ENCODE data around the gene FOXK2.

Gene FOXK2

DNA sequence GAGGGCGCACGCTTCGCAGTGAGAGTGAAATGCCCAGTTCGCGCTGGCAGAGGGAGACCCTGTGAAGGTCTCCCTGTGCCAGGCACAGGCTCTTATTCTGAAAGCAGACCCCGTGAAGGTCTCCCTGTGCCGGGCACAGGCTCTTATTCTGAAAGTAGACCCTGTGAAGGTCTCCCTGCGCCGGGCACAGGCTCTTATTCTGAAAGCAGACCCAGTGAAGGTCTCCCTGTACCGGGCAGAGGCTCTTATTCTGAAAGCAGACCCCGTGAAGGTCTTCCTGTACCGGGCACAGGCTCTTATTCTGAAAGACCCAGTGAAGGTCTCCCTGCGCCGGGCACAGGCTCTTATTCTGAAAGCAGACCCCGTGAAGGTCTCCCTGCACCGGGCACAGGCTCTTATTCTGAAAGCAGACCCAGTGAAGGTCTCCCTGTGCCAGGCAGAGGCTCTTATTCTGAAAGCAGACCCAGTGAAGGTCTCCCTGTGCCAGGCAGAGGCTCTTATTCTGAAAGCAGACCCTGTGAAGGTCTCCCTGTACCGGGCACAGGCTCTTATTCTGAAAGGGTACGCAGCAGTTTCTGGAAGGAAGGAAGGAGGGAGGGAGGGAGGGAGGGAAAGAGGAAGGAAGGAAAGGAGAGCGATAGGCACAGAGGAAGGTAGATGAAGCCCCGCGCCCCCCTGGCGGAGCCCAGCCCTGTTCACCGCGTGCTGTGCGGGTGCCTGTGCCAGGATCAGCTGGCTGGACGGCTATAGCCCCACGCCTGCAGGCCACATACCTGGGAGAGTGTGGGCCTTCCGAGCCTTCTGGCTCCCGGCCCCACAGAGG, 73.4 kb downstream of the FOXK2 start:
- TF ChIP-seq POLR2A (IDR thresholded peaks at IDR 0.05; ENCODE audit: extremely low read depth, insufficient read length) (no peak), MYC (IDR thresholded peaks at IDR 0.05; ENCODE audit: low read depth, low read length) (no peak)
- TF ChIP-seq, protein P1, sequence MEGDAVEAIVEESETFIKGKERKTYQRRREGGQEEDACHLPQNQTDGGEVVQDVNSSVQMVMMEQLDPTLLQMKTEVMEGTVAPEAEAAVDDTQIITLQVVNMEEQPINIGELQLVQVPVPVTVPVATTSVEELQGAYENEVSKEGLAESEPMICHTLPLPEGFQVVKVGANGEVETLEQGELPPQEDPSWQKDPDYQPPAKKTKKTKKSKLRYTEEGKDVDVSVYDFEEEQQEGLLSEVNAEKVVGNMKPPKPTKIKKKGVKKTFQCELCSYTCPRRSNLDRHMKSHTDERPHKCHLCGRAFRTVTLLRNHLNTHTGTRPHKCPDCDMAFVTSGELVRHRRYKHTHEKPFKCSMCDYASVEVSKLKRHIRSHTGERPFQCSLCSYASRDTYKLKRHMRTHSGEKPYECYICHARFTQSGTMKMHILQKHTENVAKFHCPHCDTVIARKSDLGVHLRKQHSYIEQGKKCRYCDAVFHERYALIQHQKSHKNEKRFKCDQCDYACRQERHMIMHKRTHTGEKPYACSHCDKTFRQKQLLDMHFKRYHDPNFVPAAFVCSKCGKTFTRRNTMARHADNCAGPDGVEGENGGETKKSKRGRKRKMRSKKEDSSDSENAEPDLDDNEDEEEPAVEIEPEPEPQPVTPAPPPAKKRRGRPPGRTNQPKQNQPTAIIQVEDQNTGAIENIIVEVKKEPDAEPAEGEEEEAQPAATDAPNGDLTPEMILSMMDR (IDR thresholded peaks at IDR 0.05; ENCODE audit: low read depth, low read length): no peak
- DNase-seq (ENCODE audit: low read depth): peak; percentile 86
- H3K4me3 ChIP-seq (ENCODE audit: low read depth, low read length): peak overlapping the region; percentile 49

DNA sequence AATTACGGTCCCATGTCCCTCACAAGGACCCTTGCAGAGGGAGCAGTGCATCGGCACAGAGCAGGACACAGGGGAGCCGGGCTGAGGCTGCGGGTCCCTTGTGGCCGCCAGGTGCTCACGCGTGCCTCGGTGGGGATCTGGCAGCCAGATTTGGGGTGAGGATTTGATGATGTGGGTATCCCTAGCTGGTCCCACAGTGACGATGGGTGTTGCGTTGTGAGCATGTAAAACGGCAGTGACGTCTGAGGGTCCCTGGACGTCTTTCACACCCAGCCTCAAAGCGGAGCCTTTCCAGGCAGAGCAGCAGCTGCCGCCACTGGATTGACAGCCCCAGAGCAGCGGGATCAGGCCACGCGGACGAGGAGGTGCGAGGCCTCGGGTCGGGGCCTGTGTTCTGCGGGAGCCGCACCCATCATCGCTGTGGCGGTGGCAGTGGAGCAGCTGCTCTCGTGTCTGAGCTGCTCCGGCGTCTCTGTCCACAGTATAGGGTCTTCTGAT, 74.1 kb downstream of the FOXK2 start:
- H3K4me3 ChIP-seq (ENCODE audit: low read depth, low read length): peak overlapping the region; percentile 49
- no peak for DNase-seq (ENCODE audit: low read depth)
- TF ChIP-seq, protein P1 (IDR thresholded peaks at IDR 0.05; ENCODE audit: low read depth, low read length): no peak
- TF ChIP-seq POLR2A (IDR thresholded peaks at IDR 0.05; ENCODE audit: extremely low read depth, insufficient read length) (no peak), MAX (IDR thresholded peaks at IDR 0.05; ENCODE audit: low read depth, low read length) (no peak), MYC (IDR thresholded peaks at IDR 0.05; ENCODE audit: low read depth, low read length) (no peak)

DNA sequence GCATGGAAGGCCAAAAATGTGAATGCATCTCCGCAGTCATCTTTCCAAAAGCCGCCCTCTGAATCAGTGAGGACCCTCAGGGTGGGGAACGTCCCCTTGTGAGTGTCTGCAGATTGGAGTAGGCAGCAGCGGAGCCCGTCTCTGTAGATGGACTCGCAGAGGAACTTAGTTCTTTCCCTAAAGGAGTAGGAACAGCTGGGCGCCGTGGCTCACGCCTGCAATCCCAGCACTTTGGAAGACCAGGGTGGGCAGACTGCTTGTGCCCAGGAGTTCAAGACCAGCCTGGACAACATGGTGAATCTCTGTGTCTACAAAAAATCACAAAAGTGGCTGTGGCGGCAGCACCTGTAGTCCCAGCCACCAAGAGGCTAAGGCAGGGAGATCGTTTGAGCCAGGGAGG, 75.0 kb downstream of the FOXK2 start:
- TF ChIP-seq, protein P1 (IDR thresholded peaks at IDR 0.05; ENCODE audit: low read depth, low read length): no peak
- TF ChIP-seq MYC (IDR thresholded peaks at IDR 0.05; ENCODE audit: low read depth, low read length) (no peak), POLR2A (IDR thresholded peaks at IDR 0.05; ENCODE audit: extremely low read depth, insufficient read length) (no peak), MAX (IDR thresholded peaks at IDR 0.05; ENCODE audit: low read depth, low read length) (no peak)

DNA sequence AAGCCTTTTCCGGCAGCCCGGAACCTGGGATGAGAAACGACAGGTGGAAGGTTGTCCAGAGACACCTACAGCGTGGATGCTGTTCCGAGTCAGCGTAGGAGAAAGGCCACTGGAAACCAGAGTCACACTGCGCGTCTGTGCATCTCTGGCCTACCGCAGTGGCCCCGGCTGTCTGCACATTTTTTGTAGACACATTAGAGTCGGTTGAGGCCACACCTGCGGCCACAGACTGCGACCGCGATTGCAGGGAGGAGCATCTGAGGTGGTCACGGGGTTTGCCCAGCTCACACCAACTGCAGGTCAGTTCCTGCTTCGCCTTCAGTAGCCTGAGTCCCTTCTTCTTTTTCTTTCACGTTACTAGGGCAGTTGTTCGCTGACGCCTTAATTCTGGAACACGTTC, 76.4 kb downstream of the FOXK2 start:
- TF ChIP-seq MAX (IDR thresholded peaks at IDR 0.05; ENCODE audit: low read depth, low read length) (no peak), POLR2A (IDR thresholded peaks at IDR 0.05; ENCODE audit: extremely low read depth, insufficient read length) (no peak), MYC (IDR thresholded peaks at IDR 0.05; ENCODE audit: low read depth, low read length) (no peak)
- TF ChIP-seq, protein P1 (IDR thresholded peaks at IDR 0.05; ENCODE audit: low read depth, low read length): no peak
- DNase-seq (ENCODE audit: low read depth): no peak
- no peak overlapping the region for H3K4me3 ChIP-seq (ENCODE audit: low read depth, low read length)

More for the DNA sequence above, 75.0 kb downstream of the FOXK2 start:
- DNase-seq (ENCODE audit: low read depth): no peak
- H3K4me3 ChIP-seq (ENCODE audit: low read depth, low read length): no peak overlapping the region

DNA sequence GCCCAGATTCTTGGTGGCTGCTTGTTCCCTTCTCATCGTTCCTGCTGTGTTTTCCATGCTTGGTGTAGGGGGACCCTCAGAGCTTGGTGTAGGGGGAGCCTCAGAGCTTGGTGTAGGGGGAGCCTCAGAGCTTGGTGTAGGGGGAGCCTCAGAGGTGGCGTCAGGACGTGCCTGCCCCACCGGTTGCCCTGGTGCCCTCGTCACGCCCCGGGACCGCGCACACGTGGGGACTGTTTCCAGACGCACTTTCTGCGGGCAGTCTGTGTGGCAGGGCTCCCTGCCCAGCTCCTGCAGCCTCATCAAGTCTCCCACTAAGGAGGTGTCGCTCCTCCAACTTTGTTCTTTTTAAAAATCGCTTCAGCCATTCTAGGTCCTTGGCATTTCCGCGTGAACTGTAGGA, 76.8 kb downstream of the FOXK2 start:
- no peak for DNase-seq (ENCODE audit: low read depth)
- H3K4me3 ChIP-seq (ENCODE audit: low read depth, low read length): no peak overlapping the region
- TF ChIP-seq, protein P1 (IDR thresholded peaks at IDR 0.05; ENCODE audit: low read depth, low read length): no peak
- TF ChIP-seq MYC (IDR thresholded peaks at IDR 0.05; ENCODE audit: low read depth, low read length) (no peak), POLR2A (IDR thresholded peaks at IDR 0.05; ENCODE audit: extremely low read depth, insufficient read length) (no peak), MAX (IDR thresholded peaks at IDR 0.05; ENCODE audit: low read depth, low read length) (no peak)

All from NB4 (cell line).